Nephron progenitor cell (in vitro differentiated cells): ENCODE results near the gene LMO7.

ENCODE experiments used
- DNase-seq: peaks from one replicate; pipeline ENCODE4 v3.0.0; 2021
- H3K27ac Mint-ChIP-seq: 2 replicates; pipeline ENCODE4 v1.8.0; 2021; ENCODE audit warnings: mild to moderate bottlenecking, moderate library complexity, mixed read lengths
- H3K27me3 Mint-ChIP-seq: 2 replicates; pipeline ENCODE4 v1.8.0; 2021; ENCODE audit warnings: mild to moderate bottlenecking, low read depth, mixed read lengths; ENCODE audit not compliant: poor library complexity
- H3K36me3 Mint-ChIP-seq: 2 replicates; pipeline ENCODE4 v1.8.0; 2021; ENCODE audit warnings: low read depth, mixed read lengths
- H3K4me1 Mint-ChIP-seq: 2 replicates; pipeline ENCODE4 v1.8.0; 2021; ENCODE audit warnings: mixed read lengths
- H3K4me3 Mint-ChIP-seq: 2 replicates; pipeline ENCODE4 v1.8.0; 2021; ENCODE audit warnings: mild to moderate bottlenecking, moderate library complexity, mixed read lengths
- H3K9me3 Mint-ChIP-seq: 2 replicates; pipeline ENCODE4 v1.8.0; 2021; ENCODE audit warnings: mild to moderate bottlenecking, moderate library complexity, mixed read lengths
- CTCF ChIP-seq: fragments of 200-600 bp; sonication (generic); IDR thresholded peaks from 2 replicates; pipeline ENCODE4 v1.5.0; 2021; ENCODE audit warnings: antibody characterized with exemption

Gene LMO7

GRCh38 chr13:75782985-75783384 is 146.9 kb downstream of the LMO7 start:
- TF ChIP-seq CTCF: no peak
- H3K36me3 Mint-ChIP-seq: peaks cover 16% of the 10 kb centered on the region
- no peak overlapping the region for H3K4me3 Mint-ChIP-seq
- no peak overlapping the region for H3K27ac Mint-ChIP-seq
- no peaks in the 10 kb centered on the region for H3K4me1 Mint-ChIP-seq
- peaks cover under 1% of the 10 kb centered on the region for H3K27me3 Mint-ChIP-seq
- H3K9me3 Mint-ChIP-seq: peaks cover 35% of the 10 kb centered on the region
- DNase-seq: no peak

- no peak for TF ChIP-seq CTCF
- H3K9me3 Mint-ChIP-seq: peaks cover 28% of the 10 kb centered on the region
- no peak overlapping the region for H3K4me3 Mint-ChIP-seq
- H3K27ac Mint-ChIP-seq: no peak overlapping the region
- DNase-seq: no peak
- no peaks in the 10 kb centered on the region for H3K4me1 Mint-ChIP-seq
- peaks cover 16% of the 10 kb centered on the region for H3K36me3 Mint-ChIP-seq
- H3K27me3 Mint-ChIP-seq: no peaks in the 10 kb centered on the region
Measured at GRCh38 chr13:75784003-75784402, 147.9 kb downstream of the LMO7 start.

- no peaks in the 10 kb centered on the region for H3K27me3 Mint-ChIP-seq
- TF ChIP-seq CTCF: no peak
- peaks cover 7% of the 10 kb centered on the region for H3K36me3 Mint-ChIP-seq
- H3K9me3 Mint-ChIP-seq: peaks cover 17% of the 10 kb centered on the region
- H3K27ac Mint-ChIP-seq: no peak overlapping the region
- no peak overlapping the region for H3K4me3 Mint-ChIP-seq
- H3K4me1 Mint-ChIP-seq: no peaks in the 10 kb centered on the region
- no peak for DNase-seq
Measured at GRCh38 chr13:75785130-75785529, 149.0 kb downstream of the LMO7 start.

- DNase-seq: no peak
- Mint-ChIP-seq H3K36me3 (peaks cover 5% of the 10 kb centered on the region), H3K4me3 (no peak overlapping the region), H3K4me1 (no peaks in the 10 kb centered on the region), H3K27me3 (no peaks in the 10 kb centered on the region), H3K9me3 (peaks cover 5% of the 10 kb centered on the region), H3K27ac (no peak overlapping the region)
- TF ChIP-seq CTCF: no peak
Measured at GRCh38 chr13:75787249-75787928, 151.3 kb downstream of the LMO7 start.

GRCh38 chr13:75788481-75788981 is 152.4 kb downstream of the LMO7 start:
- no peak overlapping the region for H3K27ac Mint-ChIP-seq
- DNase-seq: no peak
- H3K36me3 Mint-ChIP-seq: no peaks in the 10 kb centered on the region
- H3K4me3 Mint-ChIP-seq: no peak overlapping the region
- H3K27me3 Mint-ChIP-seq: no peaks in the 10 kb centered on the region
- no peak for TF ChIP-seq CTCF
- H3K9me3 Mint-ChIP-seq: no peaks in the 10 kb centered on the region
- H3K4me1 Mint-ChIP-seq: no peaks in the 10 kb centered on the region
